ENCODE measurements around the gene RNF223.
"Not testable (repeated sequence)": the region's sequence is repeated elsewhere in the genome, so short reads cannot be mapped to it uniquely, and the experiment has no call there.

Gene RNF223

GRCh38 chr1:1058088-1058905 is 15.8 kb downstream of the RNF223 start:
- DNase-seq = no peak

- not testable (repeated sequence) for DNase-seq
These were observed 16.4 kb downstream of the RNF223 start for GRCh38 chr1:1057769-1058087.

GRCh38 chr1:1055841-1056736 is 18.0 kb downstream of the RNF223 start:
- no peak for DNase-seq

GRCh38 chr1:1054971-1055370 is 19.1 kb downstream of the RNF223 start:
- DNase-seq = no peak

- no peak for DNase-seq
These were observed 19.9 kb downstream of the RNF223 start for GRCh38 chr1:1054099-1054700.

- no peak for DNase-seq
These were observed 20.4 kb downstream of the RNF223 start for GRCh38 chr1:1053682-1054081.

- DNase-seq = no peak
These were observed 21.1 kb downstream of the RNF223 start for GRCh38 chr1:1053022-1053421.

- DNase-seq = no peak
These were observed 21.9 kb downstream of the RNF223 start for GRCh38 chr1:1052003-1052840.

- no peak for DNase-seq
These were observed 22.8 kb downstream of the RNF223 start for GRCh38 chr1:1051127-1051810.

- no peak for DNase-seq
These were observed 23.5 kb downstream of the RNF223 start for GRCh38 chr1:1050577-1051052.

GRCh38 chr1:1049318-1050165 is 24.6 kb downstream of the RNF223 start:
- no peak for DNase-seq

- DNase-seq = no peak
These were observed 25.3 kb downstream of the RNF223 start for GRCh38 chr1:1048765-1049164.

GRCh38 chr1:1047963-1048362 is 26.1 kb downstream of the RNF223 start:
- no peak for DNase-seq

- DNase-seq = no peak
These were observed 26.7 kb downstream of the RNF223 start for GRCh38 chr1:1047407-1047806.

GRCh38 chr1:1046767-1047166 is 27.3 kb downstream of the RNF223 start:
- DNase-seq = no peak

GRCh38 chr1:1046243-1046642 is 27.9 kb downstream of the RNF223 start:
- no peak for DNase-seq

- no peak for DNase-seq
These were observed 29.0 kb downstream of the RNF223 start for GRCh38 chr1:1045129-1045528.

- DNase-seq = no peak
These were observed 29.5 kb downstream of the RNF223 start for GRCh38 chr1:1044455-1045078.

GRCh38 chr1:1043921-1044320 is 30.2 kb downstream of the RNF223 start:
- no peak for DNase-seq

- no peak for DNase-seq
These were observed 30.7 kb downstream of the RNF223 start for GRCh38 chr1:1043411-1043810.

GRCh38 chr1:1042835-1043234 is 31.3 kb downstream of the RNF223 start:
- DNase-seq = no peak

All from activated CD4-positive, alpha-beta T cell treated with anti-CD3 and anti-CD28 coated beads, Interleukin-2, amount 50 U/mL, for 48 hours (primary cell).